K562 (cell line): ENCODE results near the gene TMEM61. TPM values are rescaled to one million over a fixed set of nuclear protein-coding genes. Genes with fewer than 3 reads are reported as not detected.

Source experiments
- ATAC-seq: fragments of 200-7000 bp; cut with Tn5 transposase; 3 replicates; pipeline ENCODE4 v1.9.1; 2020; ENCODE audit warnings: moderate library complexity
- BruUV-seq: library from RNA; stranded (reverse); fragments of 400-500 nt; replicated peaks from 2 replicates; lab custom pipeline; 2021; lab: Mats Ljungman, UMichigan
- CTCF ChIA-PET: fragments of 300-600 bp; formaldehyde crosslinking; extraction: SDS; loops from one replicate; lab custom pipeline; 2021; ENCODE audit warnings: low intra/inter-chr PET ratio; lab: Yijun Ruan, JAX
- POLR2A ChIA-PET: fragments of 300-600, 350-650 bp; sonication (Branson Sonifier 250); formaldehyde crosslinking; extraction: SDS; loops from one replicate; lab custom pipeline; 2021; ENCODE audit warnings: antibody characterized with exemption, inconsistent platforms; lab: Yijun Ruan, JAX
- DNase-seq, 4 experiments: peaks; one replicate each; pipeline versions ENCODE4 v3.0.0 to v3.0.0-alpha.2; 2011 to 2018; ENCODE audit warnings: low spot score in 3 of 4, mixed read lengths in 3 of 4; ENCODE audit errors: extremely low read depth in 1 of 4
- FAIRE-seq: peaks from 2 replicates; lab custom pipeline; 2011; peaks lifted over from hg19 to GRCh38; lab: Jason Lieb, UNC
- H2AFZ ChIP-seq: 2 replicates; pipeline ENCODE4 v1.6.0; 2011; ENCODE audit warnings: low read depth, low read length, control low read depth, inconsistent platforms
- H3K27ac ChIP-seq: fragments of 200-600 bp; 3 replicates; pipeline ENCODE4 v1.8.0; 2011; ENCODE audit warnings: low read depth, mild to moderate bottlenecking, control low read depth, inconsistent platforms, low read length, moderate library complexity, mixed read lengths; ENCODE audit errors: extremely low read depth
- H3K27me3 ChIP-seq, 2 experiments: fragments of 300-600 bp in 1 of 2; 2 replicates in 1 of 2; 3 replicates in 1 of 2; pipeline versions ENCODE4 v1.6.0 to v1.8.0; 2011; ENCODE audit warnings: inconsistent platforms in 2 of 2, low read length in 2 of 2, mild to moderate bottlenecking in 1 of 2, mixed read lengths in 1 of 2, moderate library complexity in 1 of 2; ENCODE audit not compliant: control insufficient read depth in 2 of 2, insufficient read depth in 2 of 2
- H3K36me3 ChIP-seq: fragments of 300-600 bp; 3 replicates; pipeline ENCODE4 v1.8.0; 2011; ENCODE audit warnings: mild to moderate bottlenecking, low read length, inconsistent platforms; ENCODE audit not compliant: control insufficient read depth, insufficient read depth
- H3K4me1 ChIP-seq, 2 experiments: fragments of 200-600 bp in 1 of 2; replicated peaks in 1 of 2; 2 replicates in 1 of 2; 3 replicates in 1 of 2; pipeline versions ENCODE4 v1.5.1 to v1.8.0; 2011; ENCODE audit warnings: inconsistent platforms in 2 of 2, low read length in 2 of 2, mild to moderate bottlenecking in 1 of 2, mixed read lengths in 1 of 2, moderate library complexity in 1 of 2; ENCODE audit not compliant: control insufficient read depth in 2 of 2, insufficient read depth in 2 of 2
- H3K4me2 ChIP-seq: 2 replicates; pipeline ENCODE4 v1.6.1; 2011; ENCODE audit warnings: low read length, control low read depth, inconsistent platforms, mixed read lengths; ENCODE audit not compliant: insufficient read depth
- H3K4me3 ChIP-seq: fragments of 200-600 bp; sonication (generic), shearing (Covaris generic); 2 replicates; pipeline ENCODE4 v1.5.1; 2016; ENCODE audit warnings: control low read depth, inconsistent platforms
- H3K79me2 ChIP-seq: fragments of 200-600 bp; 3 replicates; pipeline ENCODE4 v1.8.0; 2011; ENCODE audit warnings: low read length, inconsistent platforms; ENCODE audit not compliant: control insufficient read depth, insufficient read depth
- H3K9ac ChIP-seq, 2 experiments: 2 replicates each; pipeline versions ENCODE4 v1.6.0 to v1.6.1; 2011; ENCODE audit warnings: low read depth in 2 of 2, low read length in 2 of 2, control low read depth in 1 of 2, inconsistent platforms in 1 of 2, mild to moderate bottlenecking in 1 of 2, mixed read lengths in 1 of 2; ENCODE audit not compliant: insufficient read depth in 1 of 2
- H3K9me1 ChIP-seq: one replicate; pipeline ENCODE4 v1.6.0; 2011; ENCODE audit warnings: inconsistent platforms, mild to moderate bottlenecking, low read length, moderate library complexity; ENCODE audit not compliant: control insufficient read depth, insufficient read depth
- H3K9me3 ChIP-seq: replicated peaks from 2 replicates; pipeline ENCODE4 v1.5.1; 2011; ENCODE audit warnings: low read depth, low read length, inconsistent platforms; ENCODE audit not compliant: control insufficient read depth, insufficient read depth
- H4K20me1 ChIP-seq: replicated peaks from 2 replicates; pipeline ENCODE4 v1.6.1; 2011; ENCODE audit warnings: low read length, inconsistent platforms, mixed read lengths; ENCODE audit not compliant: control insufficient read depth, insufficient read depth
- CTCF ChIP-seq, 3 experiments: IDR thresholded peaks in 2 of 3; conservative IDR thresholded peaks in 1 of 3; 2 replicates each; pipeline ENCODE4 v1.5.1; 2011 to 2012; ENCODE audit warnings: low read length in 3 of 3, mild to moderate bottlenecking in 3 of 3, control low read depth in 2 of 3, improper control_type of control experiment in 1 of 3, inconsistent platforms in 1 of 3, low read depth in 1 of 3, mixed read lengths in 1 of 3, moderate library complexity in 1 of 3; ENCODE audit not compliant: insufficient read depth in 2 of 3
- E2F8 ChIP-seq: fragments of 450-650 bp; IDR thresholded peaks from 2 replicates; pipeline ENCODE4 v1.7.1; 2018; ENCODE audit warnings: mild to moderate bottlenecking, low read depth; ENCODE audit not compliant: partially characterized antibody
- WGBS: fragments of 100-300 bp; shearing (Covaris generic); methylation state at CpG from one replicate; pipeline ENCODE4 v1.1.6; 2016; ENCODE audit warnings: low coverage, mixed read lengths; ENCODE audit not compliant: insufficient coverage; ENCODE audit errors: missing lambda C conversion rate; 5-methylcytosine and 5-hydroxymethylcytosine counted together
- in situ Hi-C: fragments of 300-500 bp; cut with MboI; formaldehyde crosslinking; loops from 4 replicates; pipeline ENCODE4 v1.15.0; 2018; ENCODE audit warnings: inconsistent platforms, mixed read lengths
- intact Hi-C: fragments of 100-400 bp; cut with micrococcal nuclease; formaldehyde crosslinking; loops from 2 replicates; pipeline ENCODE4 v1.14.2; 2022
- polyA plus RNA-seq, 8 experiments: library from polyadenylated mRNA; depleted of rRNA in 4 of 8; stranded (reverse) in 5 of 8; unstranded in 3 of 8; fragments of >200 nt; fragmentation: Nextera tagmentation in 2 of 8; fragmentation: Illumina TruSeq in 1 of 8; extraction: Ambion mirVana in 2 of 8; extraction: Trizol in 1 of 8; gene quantifications; 2 replicates each; pipeline versions ENCODE4 v1.2.1 to v1.2.3, GENCODE V29; 2011 to 2014; ENCODE audit warnings: inconsistent platforms in 1 of 8, missing spikeins in 1 of 8
- total RNA-seq, 7 experiments: library from RNA; depleted of rRNA in 6 of 7; stranded (reverse); fragments of >200 nt in 6 of 7; fragmentation: Illumina TruSeq in 2 of 7; extraction: Trizol in 2 of 7; gene quantifications; 2 replicates each; pipeline versions ENCODE4 v1.2.1 to v1.2.3, GENCODE V29; 2011 to 2021; ENCODE audit warnings: low replicate concordance in 1 of 7

TMEM61 gene
- total and polyA plus RNA-seq, 9 of the 15 experiments (the other 6 are each of a cell fraction or from before 2014, with no cell fraction given) = not detected

- no peaks in the 10 kb centered on the region for H4K20me1 ChIP-seq
- H3K9me3 ChIP-seq = no peaks in the 10 kb centered on the region
- FAIRE-seq = no peak
- ChIA-PET CTCF (no interaction called here), POLR2A (interaction anchor here (0.8 kb wide), 1 partner anchor 21 kb away, joined by 3 read pairs; no protein-coding TSS in a partner anchor)
- intact Hi-C loops = no loop called here
- in situ Hi-C loops = no loop called here
- H3K9ac ChIP-seq = no peak overlapping the region
- TF ChIP-seq CTCF (IDR thresholded peaks at IDR 0.05 in 2 of 3, conservative IDR thresholded peaks at IDR 0.05 in 1 of 3; ENCODE audit: insufficient read depth in 2 of 3, low read depth in 1 of 3, low read length in 3 of 3) = 0 out of 6 replicates have a peak, but pooled peaks of 1 of the 3 experiments have one; percentile 21
- no peak for TF ChIP-seq E2F8
- 15% methylated on average over 8 of the region's 9 CpGs for WGBS
- DNase-seq = no peak
- no TSS peak for BruUV-seq
- no peak overlapping the region for H3K27ac ChIP-seq
- no peaks in the 10 kb centered on the region for H3K4me1 ChIP-seq
- peaks cover 14 to 41% of the 10 kb centered on the region in 2 experiments; a peak in 4 of 5 replicates for H3K27me3 ChIP-seq
- H3K4me3 ChIP-seq = no peak overlapping the region
- H2AFZ ChIP-seq = no peak overlapping the region
- H3K79me2 ChIP-seq = no peaks in the 10 kb centered on the region
- no peaks in the 10 kb centered on the region for H3K9me1 ChIP-seq
- no peaks in the 10 kb centered on the region for H3K36me3 ChIP-seq
- H3K4me2 ChIP-seq = no peak overlapping the region
- no peak for ATAC-seq
Measured at GRCh38 chr1:55010194-55010886, 29.9 kb downstream of the TMEM61 start.
